H9 (cell line): Measurements from ENCODE around the gene MX1. TPM values are rescaled to one million over a fixed set of nuclear protein-coding genes. Genes with fewer than 3 reads are reported as not detected.

ENCODE experiments used
- DNase-seq: peaks from one replicate; pipeline ENCODE4 v3.0.0-alpha.2; 2017
- H2AFZ ChIP-seq: one replicate; pipeline ENCODE4 v1.6.1; 2013; ENCODE audit warnings: mild to moderate bottlenecking, low read length, control low read depth, moderate library complexity
- H2AK5ac ChIP-seq: 2 replicates; pipeline ENCODE4 v1.6.1; 2013; ENCODE audit warnings: low read length, control low read depth, mixed read lengths; ENCODE audit not compliant: insufficient read length
- H2BK120ac ChIP-seq: one replicate; pipeline ENCODE4 v1.6.1; 2013; ENCODE audit warnings: low read depth, mild to moderate bottlenecking, low read length, control low read depth, inconsistent platforms; ENCODE audit not compliant: poor library complexity, severe bottlenecking
- H2BK12ac ChIP-seq: 2 replicates; pipeline ENCODE4 v1.6.1; 2013; ENCODE audit warnings: low read length, control low read depth, mixed read lengths, low read depth; ENCODE audit not compliant: insufficient read length
- H2BK15ac ChIP-seq: 2 replicates; pipeline ENCODE4 v1.6.1; 2013; ENCODE audit warnings: low read depth, low read length, control low read depth
- H2BK20ac ChIP-seq: one replicate; pipeline ENCODE4 v1.6.1; 2013; ENCODE audit warnings: low read depth, mild to moderate bottlenecking, low read length, control low read depth, inconsistent platforms; ENCODE audit not compliant: poor library complexity, severe bottlenecking
- H2BK5ac ChIP-seq: 2 replicates; pipeline ENCODE4 v1.6.1; 2013; ENCODE audit warnings: low read length, control low read depth, mixed read lengths; ENCODE audit not compliant: insufficient read length
- H3K14ac ChIP-seq: 2 replicates; pipeline ENCODE4 v1.6.1; 2013; ENCODE audit warnings: low read length, control low read depth; ENCODE audit not compliant: insufficient read depth
- H3K18ac ChIP-seq: 2 replicates; pipeline ENCODE4 v1.6.1; 2013; ENCODE audit warnings: low read depth, mild to moderate bottlenecking, mixed read lengths, low read length, control low read depth; ENCODE audit not compliant: insufficient read length
- H3K23ac ChIP-seq: 2 replicates; pipeline ENCODE4 v1.6.1; 2013; ENCODE audit warnings: low read length, control low read depth, mixed read lengths, low read depth; ENCODE audit not compliant: insufficient read length
- H3K23me2 ChIP-seq: 2 replicates; pipeline ENCODE4 v1.6.1; 2013; ENCODE audit warnings: low read depth, mild to moderate bottlenecking, mixed read lengths, low read length, control low read depth; ENCODE audit not compliant: insufficient read length, poor library complexity, severe bottlenecking
- H3K27ac ChIP-seq: 2 replicates; pipeline ENCODE4 v1.5.1; 2013; ENCODE audit warnings: low read length, control low read depth, mixed read lengths, low read depth; ENCODE audit not compliant: insufficient read length
- H3K27me3 ChIP-seq: 2 replicates; pipeline ENCODE4 v1.6.1; 2013; ENCODE audit warnings: low read length, control low read depth, inconsistent platforms; ENCODE audit not compliant: insufficient read depth
- H3K4ac ChIP-seq: 2 replicates; pipeline ENCODE4 v1.6.1; 2013; ENCODE audit warnings: low read depth, mild to moderate bottlenecking, control low read depth, inconsistent platforms, low read length, moderate library complexity
- H3K4me1 ChIP-seq: 2 replicates; pipeline ENCODE4 v1.6.1; 2013; ENCODE audit warnings: low read length, control low read depth, inconsistent platforms; ENCODE audit not compliant: insufficient read depth
- H3K4me2 ChIP-seq: 2 replicates; pipeline ENCODE4 v1.6.1; 2013; ENCODE audit warnings: low read length, control low read depth, mixed read lengths; ENCODE audit not compliant: insufficient read length, insufficient read depth
- H3K56ac ChIP-seq: 2 replicates; pipeline ENCODE4 v1.6.1; 2013; ENCODE audit warnings: low read depth, mild to moderate bottlenecking, mixed read lengths, low read length, control low read depth; ENCODE audit not compliant: insufficient read length
- H3K79me1 ChIP-seq: 2 replicates; pipeline ENCODE4 v1.6.1; 2013; ENCODE audit warnings: low read depth, mild to moderate bottlenecking, moderate library complexity, low read length, control low read depth, inconsistent platforms; ENCODE audit not compliant: insufficient read depth, poor library complexity, severe bottlenecking
- H3K79me2 ChIP-seq: 2 replicates; pipeline ENCODE4 v1.6.1; 2013; ENCODE audit warnings: low read length, control low read depth, inconsistent platforms; ENCODE audit not compliant: insufficient read depth
- H3K9ac ChIP-seq: 2 replicates; pipeline ENCODE4 v1.6.1; 2013; ENCODE audit warnings: low read length, control low read depth, mixed read lengths; ENCODE audit not compliant: insufficient read length; ENCODE audit errors: extremely low read depth
- H3K9me3 ChIP-seq: one replicate; pipeline ENCODE4 v1.6.1; 2013; ENCODE audit warnings: low read depth, low read length, inconsistent platforms; ENCODE audit not compliant: control insufficient read depth
- H3T11ph ChIP-seq: one replicate; pipeline ENCODE4 v1.6.1; 2013; ENCODE audit warnings: mild to moderate bottlenecking, low read length, control low read depth, inconsistent platforms
- H4K20me1 ChIP-seq: one replicate; pipeline ENCODE4 v1.6.1; 2013; ENCODE audit not compliant: control insufficient read depth, insufficient read length, insufficient read depth
- H4K5ac ChIP-seq: 2 replicates; pipeline ENCODE4 v1.6.1; 2013; ENCODE audit warnings: low read depth, mild to moderate bottlenecking, mixed read lengths, low read length, control low read depth; ENCODE audit not compliant: insufficient read length
- H4K8ac ChIP-seq: replicated peaks from 2 replicates; pipeline ENCODE4 v1.6.1; 2013; ENCODE audit warnings: low read length, control low read depth, mixed read lengths, low read depth; ENCODE audit not compliant: insufficient read length
- H4K91ac ChIP-seq: 2 replicates; pipeline ENCODE4 v1.6.1; 2013; ENCODE audit warnings: low read depth, mild to moderate bottlenecking, moderate library complexity, mixed read lengths, low read length, control low read depth; ENCODE audit not compliant: insufficient read length
- H3K27ac Mint-ChIP-seq, 3 experiments: 2 replicates in 2 of 3; 3 replicates in 1 of 3; pipeline ENCODE4 v1.8.0; 2020 to 2021; ENCODE audit warnings: mixed read lengths in 3 of 3, mild to moderate bottlenecking in 1 of 3, moderate library complexity in 1 of 3
- H3K27me3 Mint-ChIP-seq: 2 replicates; pipeline ENCODE4 v1.8.0; 2021; ENCODE audit warnings: low read depth, mild to moderate bottlenecking, moderate library complexity, mixed read lengths
- H3K36me3 Mint-ChIP-seq, 3 experiments: 2 replicates in 2 of 3; 3 replicates in 1 of 3; pipeline ENCODE4 v1.8.0; 2020 to 2021; ENCODE audit warnings: low read depth in 3 of 3, mixed read lengths in 3 of 3; ENCODE audit not compliant: insufficient read depth in 1 of 3
- H3K4me1 Mint-ChIP-seq, 2 experiments: 2 replicates each; pipeline ENCODE4 v1.8.0; 2020; ENCODE audit warnings: mixed read lengths in 2 of 2
- H3K4me3 Mint-ChIP-seq, 2 experiments: 2 replicates in 1 of 2; 3 replicates in 1 of 2; pipeline ENCODE4 v1.8.0; 2020 to 2021; ENCODE audit warnings: mild to moderate bottlenecking in 2 of 2, mixed read lengths in 2 of 2, moderate library complexity in 1 of 2
- H3K9me3 Mint-ChIP-seq, 2 experiments: 2 replicates in 1 of 2; 3 replicates in 1 of 2; pipeline ENCODE4 v1.8.0; 2020; ENCODE audit warnings: mild to moderate bottlenecking in 2 of 2, mixed read lengths in 2 of 2, moderate library complexity in 1 of 2
- CTCF ChIP-seq: fragments of 200-600 bp; sonication (generic); conservative IDR thresholded peaks from 3 replicates; pipeline ENCODE4 v1.8.0; 2021; ENCODE audit warnings: antibody characterized with exemption, mild to moderate bottlenecking
- WGBS: extraction: QIAGEN DNeasy Blood & Tissue Kit; methylation state at CpG from one replicate; pipeline ENCODE4 v1.1.7; 2013; ENCODE audit warnings: missing lambda C conversion rate, low lambda C conversion rate, mixed read lengths; ENCODE audit not compliant: insufficient read length; ENCODE audit errors: extremely low coverage; 5-methylcytosine and 5-hydroxymethylcytosine counted together
- total RNA-seq: library from RNA; stranded (reverse); gene quantifications from 2 replicates; pipeline ENCODE4 v1.2.1, GENCODE V29; 2021

Gene MX1
- total RNA-seq, 1 experiment from 2014 or later, result 6.3 TPM

GRCh38 chr21:41379901-41380300, 46.1 kb upstream of the MX1 start:
- H3K27me3 Mint-ChIP-seq, result peaks cover 2% of the 10 kb centered on the region; the same call in 1 of the 2 replicates

More at GRCh38 chr21:41379901-41380300, 46.1 kb upstream of the MX1 start:
- H2BK20ac ChIP-seq, result no peak overlapping the region
- H3K27ac ChIP-seq, result no peak overlapping the region
- DNase-seq, result no peak
- no peaks in the 10 kb centered on the region for H3K79me2 ChIP-seq
- no peak overlapping the region for H2BK120ac ChIP-seq
- no peaks in the 10 kb centered on the region for H3K4me1 ChIP-seq
- H2BK15ac ChIP-seq, result no peak overlapping the region
- H2BK12ac ChIP-seq, result no peak overlapping the region
- no peaks in the 10 kb centered on the region for H3K79me1 ChIP-seq
- peaks cover 11% of the 10 kb centered on the region in 2 experiments for H3K4me1 Mint-ChIP-seq
- H3K23ac ChIP-seq, result no peak overlapping the region
- no peaks in the 10 kb centered on the region for H3K9me3 ChIP-seq
- no peak overlapping the region for H3K18ac ChIP-seq
- no peak overlapping the region for H4K5ac ChIP-seq
- H3K4me2 ChIP-seq, result no peak overlapping the region
- no peak overlapping the region for H2BK5ac ChIP-seq
- no peaks in the 10 kb centered on the region for H3K23me2 ChIP-seq
- H3K4ac ChIP-seq, result no peak overlapping the region
- no peaks in the 10 kb centered on the region for H3K27me3 ChIP-seq
- H3K9ac ChIP-seq, result no peak overlapping the region
- H4K8ac ChIP-seq, result no peak overlapping the region
- no peak overlapping the region for H2AFZ ChIP-seq
- H3K4me3 Mint-ChIP-seq, result no peak overlapping the region
- no CpG with 5 or more reads among the region's 12 CpGs for WGBS
- no peak overlapping the region for H3K56ac ChIP-seq
- no peak overlapping the region for H2AK5ac ChIP-seq
- no peak overlapping the region for H3T11ph ChIP-seq
- peaks cover 0 to 22% (median 5%) of the 10 kb centered on the region in 3 experiments; a peak in 3 of 7 replicates for H3K36me3 Mint-ChIP-seq
- no peak for TF ChIP-seq CTCF
- H3K27ac Mint-ChIP-seq, result no peak overlapping the region
- H4K91ac ChIP-seq, result no peak overlapping the region
- H3K14ac ChIP-seq, result no peak overlapping the region
- no peaks in the 10 kb centered on the region for H4K20me1 ChIP-seq
- H3K9me3 Mint-ChIP-seq, result peaks cover 0 to 3% of the 10 kb centered on the region in 2 experiments; a peak in 3 of 5 replicates
